ENCODE data around the gene DCDC2B. TPM values are rescaled to one million over a fixed set of nuclear protein-coding genes. Genes with fewer than 3 reads are reported as not detected.
A peak's percentile ranks its signal among the peaks of the same experiment; 100 is the strongest.

DCDC2B gene
- total and polyA plus RNA-seq, 7 donors = 0.04 TPM; not detected in 6

DNA sequence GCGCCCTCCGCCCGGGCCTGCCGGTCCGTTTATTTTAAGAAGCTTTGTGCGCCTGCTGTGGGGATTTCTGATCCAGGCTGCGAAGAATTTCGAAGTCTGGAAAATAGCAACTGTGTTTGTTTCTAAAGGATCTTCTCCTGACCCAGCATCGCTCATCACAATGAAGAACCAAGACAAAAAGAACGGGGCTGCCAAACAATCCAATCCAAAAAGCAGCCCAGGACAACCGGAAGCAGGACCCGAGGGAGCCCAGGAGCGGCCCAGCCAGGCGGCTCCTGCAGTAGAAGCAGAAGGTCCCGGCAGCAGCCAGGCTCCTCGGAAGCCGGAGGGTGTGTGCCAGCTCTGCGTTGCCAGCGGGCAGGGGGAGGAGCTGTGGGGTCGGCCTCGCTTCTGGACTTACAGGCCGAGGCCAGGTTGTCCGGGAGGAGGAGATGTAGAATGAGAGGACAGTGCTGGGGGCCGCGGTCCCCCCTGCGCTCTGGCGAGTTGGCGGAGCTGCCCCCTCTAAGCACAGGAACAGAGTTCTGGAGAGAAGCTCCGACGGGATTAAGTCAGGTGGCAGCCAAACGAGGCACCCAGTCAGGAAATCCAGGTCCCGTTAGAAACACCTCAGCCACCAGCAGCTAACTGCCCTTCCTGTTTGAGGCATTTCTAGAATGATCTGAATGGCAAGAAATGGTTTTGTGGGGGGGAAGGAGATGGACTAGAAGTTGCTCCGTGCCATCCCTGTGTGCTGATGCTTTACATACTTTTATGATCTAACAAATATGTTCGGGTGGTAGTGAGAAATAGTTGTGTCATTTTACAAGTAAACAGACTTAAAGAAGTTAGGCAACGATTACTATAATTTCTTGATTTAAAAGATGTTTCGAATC is 28.5 kb upstream of the DCDC2B start:
- Histone ChIP-seq H3K4me1 (peaks cover 45% of the 10 kb centered on the region), H3K27ac (peak overlapping the region; percentile 98), H3K4me3 (peak overlapping the region; percentile 81), H3K27me3 (ENCODE audit: insufficient read depth in 3 of 3, low read length in 2 of 3) (no peaks in the 10 kb centered on the region), H3K9me3 (no peaks in the 10 kb centered on the region), H3K36me3 (ENCODE audit: insufficient read depth in 1 of 2, low read depth in 1 of 2) (peaks cover 3 to 45% of the 10 kb centered on the region in 2 donors)
- TF ChIP-seq, protein P1, sequence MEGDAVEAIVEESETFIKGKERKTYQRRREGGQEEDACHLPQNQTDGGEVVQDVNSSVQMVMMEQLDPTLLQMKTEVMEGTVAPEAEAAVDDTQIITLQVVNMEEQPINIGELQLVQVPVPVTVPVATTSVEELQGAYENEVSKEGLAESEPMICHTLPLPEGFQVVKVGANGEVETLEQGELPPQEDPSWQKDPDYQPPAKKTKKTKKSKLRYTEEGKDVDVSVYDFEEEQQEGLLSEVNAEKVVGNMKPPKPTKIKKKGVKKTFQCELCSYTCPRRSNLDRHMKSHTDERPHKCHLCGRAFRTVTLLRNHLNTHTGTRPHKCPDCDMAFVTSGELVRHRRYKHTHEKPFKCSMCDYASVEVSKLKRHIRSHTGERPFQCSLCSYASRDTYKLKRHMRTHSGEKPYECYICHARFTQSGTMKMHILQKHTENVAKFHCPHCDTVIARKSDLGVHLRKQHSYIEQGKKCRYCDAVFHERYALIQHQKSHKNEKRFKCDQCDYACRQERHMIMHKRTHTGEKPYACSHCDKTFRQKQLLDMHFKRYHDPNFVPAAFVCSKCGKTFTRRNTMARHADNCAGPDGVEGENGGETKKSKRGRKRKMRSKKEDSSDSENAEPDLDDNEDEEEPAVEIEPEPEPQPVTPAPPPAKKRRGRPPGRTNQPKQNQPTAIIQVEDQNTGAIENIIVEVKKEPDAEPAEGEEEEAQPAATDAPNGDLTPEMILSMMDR (IDR thresholded peaks at IDR 0.05) = no peak
- ATAC-seq = peak; percentile 42 to 63 (median 53)
- intact Hi-C loops (cut with DNase I) = loop anchor here in 1 of 2 donors (2.0 to 5.0 kb wide), 2 partner anchors 18 to 73 kb away; partner anchors contain the start of gene KPNA6
- 5 to 8% (median 5%) methylated on average over 36 of the region's 36 CpGs for WGBS, 3 donors
- DNase-seq = peak; percentile 73 to 81

DNA sequence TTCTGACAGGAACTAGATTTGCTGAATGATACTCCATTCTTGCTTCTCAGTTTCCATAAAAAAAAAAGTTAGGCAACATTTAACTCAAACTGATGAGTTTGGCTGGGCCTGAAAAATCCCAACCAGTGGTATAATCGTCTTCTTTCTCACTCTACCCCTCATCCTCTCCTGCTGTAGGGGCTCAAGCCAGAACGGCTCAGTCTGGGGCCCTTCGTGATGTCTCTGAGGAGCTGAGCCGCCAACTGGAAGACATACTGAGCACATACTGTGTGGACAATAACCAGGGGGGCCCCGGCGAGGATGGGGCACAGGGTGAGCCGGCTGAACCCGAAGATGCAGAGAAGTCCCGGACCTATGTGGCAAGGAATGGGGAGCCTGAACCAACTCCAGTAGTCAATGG is 27.8 kb upstream of the DCDC2B start:
- Histone ChIP-seq H3K36me3 (ENCODE audit: insufficient read depth in 1 of 2, low read depth in 1 of 2) (peaks cover 3 to 51% of the 10 kb centered on the region in 2 donors), H3K27me3 (ENCODE audit: insufficient read depth in 3 of 3, low read length in 2 of 3) (no peaks in the 10 kb centered on the region), H3K27ac (peak overlapping the region; percentile 98), H3K4me1 (peaks cover 45% of the 10 kb centered on the region), H3K4me3 (peak overlapping the region; percentile 81), H3K9me3 (no peaks in the 10 kb centered on the region)
- intact Hi-C loops (cut with DNase I) = loop anchor here in 1 of 2 donors (2.0 to 5.0 kb wide), 2 partner anchors 18 to 74 kb away; partner anchors contain the start of gene KPNA6
- DNase-seq (no peak), ATAC-seq (no peak)
- 62 to 75% (median 63%) methylated on average over 9 of the region's 9 CpGs for WGBS, 3 donors
- TF ChIP-seq, protein P1 (IDR thresholded peaks at IDR 0.05) = no peak

- Histone ChIP-seq H3K27ac (peak overlapping the region; percentile 98), H3K9me3 (no peaks in the 10 kb centered on the region), H3K27me3 (ENCODE audit: insufficient read depth in 3 of 3, low read length in 2 of 3) (no peaks in the 10 kb centered on the region), H3K4me1 (peaks cover 45% of the 10 kb centered on the region), H3K36me3 (ENCODE audit: insufficient read depth in 1 of 2, low read depth in 1 of 2) (peaks cover 3 to 56% of the 10 kb centered on the region in 2 donors), H3K4me3 (peak overlapping the region; percentile 81)
- WGBS, 3 donors = 48 to 66% (median 56%) methylated on average over 5 of the region's 5 CpGs
- TF ChIP-seq, protein P1 (IDR thresholded peaks at IDR 0.05) = no peak
- ATAC-seq = no peak
- intact Hi-C loops (cut with DNase I) = loop anchor here in 1 of 2 donors (2.0 to 5.0 kb wide), 2 partner anchors 17 to 74 kb away; partner anchors contain the start of gene KPNA6
- DNase-seq = no peak
Observed at GRCh38 chr1:32181563-32181962, 27.3 kb upstream of the DCDC2B start.

DNA sequence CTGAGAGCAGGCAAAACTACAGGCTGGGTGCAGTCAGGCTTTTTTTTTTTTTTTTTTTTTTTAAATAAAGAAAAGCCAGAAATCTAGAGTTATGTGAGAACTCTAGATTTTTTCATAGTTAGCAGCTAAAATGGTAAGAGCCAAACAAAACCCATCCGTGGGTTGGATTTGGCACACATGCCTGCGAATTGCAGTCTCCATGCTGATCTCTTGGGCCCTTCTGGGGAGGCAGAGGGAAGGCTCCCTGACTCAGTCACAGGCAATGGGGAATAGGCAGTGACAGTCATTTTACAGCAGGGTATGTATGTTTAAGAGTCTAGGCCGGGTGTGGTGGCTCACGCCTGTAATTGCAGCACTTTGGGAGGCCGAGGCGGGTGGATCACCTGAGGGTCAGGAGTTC is 26.8 kb upstream of the DCDC2B start:
- intact Hi-C loops (cut with DNase I) = loop anchor here in 1 of 2 donors (5.0 kb wide), 1 partner anchor 75 kb away; the partner anchor contains the start of gene KPNA6
- no peak for DNase-seq
- peak overlapping the region; percentile 98 for H3K27ac ChIP-seq
- peaks cover 7 to 61% of the 10 kb centered on the region in 2 donors for H3K36me3 ChIP-seq (ENCODE audit: insufficient read depth in 1 of 2, low read depth in 1 of 2)
- TF ChIP-seq, protein P1 (IDR thresholded peaks at IDR 0.05) = no peak
- WGBS, 3 donors = 82 to 91% (median 85%) methylated on average over 6 of the region's 6 CpGs
- peaks cover 45% of the 10 kb centered on the region for H3K4me1 ChIP-seq
- H3K4me3 ChIP-seq = peak overlapping the region; percentile 81
- no peak for ATAC-seq
- H3K27me3 ChIP-seq (ENCODE audit: insufficient read depth in 3 of 3, low read length in 2 of 3) = no peaks in the 10 kb centered on the region
- H3K9me3 ChIP-seq = no peaks in the 10 kb centered on the region
